GM23248 (cell line): ENCODE measurements around the gene CHCHD4.

Source experiments
- EZH2 ChIP-seq: fragments of 200-600 bp; sonication (generic); IDR thresholded peaks from 2 replicates; pipeline ENCODE4 v1.6.1; 2018; ENCODE audit warnings: antibody characterized with exemption, mild to moderate bottlenecking; ENCODE audit not compliant: insufficient read depth, poor library complexity, severe bottlenecking
- EZH2phosphoT487 ChIP-seq: fragments of 200-600 bp; sonication (generic); IDR thresholded peaks from 2 replicates; pipeline ENCODE4 v1.6.1; 2018; ENCODE audit warnings: antibody characterized with exemption, moderate library complexity, mild to moderate bottlenecking, low read depth; ENCODE audit not compliant: insufficient read depth

- TF ChIP-seq EZH2phosphoT487 (no peak), EZH2 (no peak)
These were observed 5.6 kb upstream of the CHCHD4 start for GRCh38 chr3:14130230-14130629.
